ENCODE results near the gene SPTBN4.
A peak's percentile ranks its signal among the peaks of the same experiment; 100 is the strongest.

- no peak for TF ChIP-seq TAF1 (IDR thresholded peaks at IDR 0.05; ENCODE audit: low read depth)
- no peak for TF ChIP-seq EP300 (IDR thresholded peaks at IDR 0.05; ENCODE audit: borderline replicate concordance)
- TF ChIP-seq MAX (IDR thresholded peaks at IDR 0.05): peak; percentile 85
- TF ChIP-seq CEBPB (IDR thresholded peaks at IDR 0.05): no peak
- peak; percentile 79; the same call in 1 of the 2 replicates for TF ChIP-seq ZBTB7A (IDR thresholded peaks at IDR 0.05; ENCODE audit: low read depth)
- peak; percentile 11; the same call in 1 of the 2 replicates for TF ChIP-seq RAD21 (IDR thresholded peaks at IDR 0.05; ENCODE audit: low read depth)
- TF ChIP-seq CREB1 (IDR thresholded peaks at IDR 0.05; ENCODE audit: low read depth): no peak
- TF ChIP-seq TCF12 (IDR thresholded peaks at IDR 0.05; ENCODE audit: low read depth): no peak
- no peak for TF ChIP-seq REST (IDR thresholded peaks at IDR 0.05; ENCODE audit: low read depth)
Measured at GRCh38 chr19:40570313-40571004, 103.7 kb downstream of the SPTBN4 start.

All from Ishikawa (cell line).